Heart right ventricle (tissue), 16 donors: ENCODE results near the gene RUFY3. TPM values are rescaled to one million over a fixed set of nuclear protein-coding genes. Genes with fewer than 3 reads are reported as not detected.

ENCODE experiments used
- ATAC-seq, 8 donors: fragments of 200-7000 bp; cut with Tn5 transposase; one replicate each; pipeline ENCODE4 v1.9.1; 2020; ENCODE audit warnings: mild to moderate bottlenecking in 8 of 8, moderate library complexity in 8 of 8, moderate number of reproducible peaks in 1 of 8
- DNase-seq, 2 donors: peaks; one replicate each; pipeline ENCODE4 v3.0.0-alpha.2; 2020
- H3K27ac ChIP-seq, 10 donors: fragments of 200-600 bp; sonication (generic) in 2 of 10; one replicate each; pipeline versions ENCODE4 v1.5.0 to v1.8.0; 2020 to 2022; ENCODE audit warnings: mild to moderate bottlenecking in 3 of 10
- H3K27me3 ChIP-seq, 7 donors: fragments of 200-600 bp; one replicate each; pipeline ENCODE4 v1.8.0; 2021 to 2022; ENCODE audit warnings: mild to moderate bottlenecking in 2 of 7
- H3K36me3 ChIP-seq, 9 donors: fragments of 200-600 bp; sonication (generic) in 1 of 9; one replicate each; pipeline versions ENCODE4 v1.5.0 to v1.8.0; 2020 to 2022; ENCODE audit warnings: mild to moderate bottlenecking in 2 of 9
- H3K4me1 ChIP-seq, 9 donors: fragments of 200-600 bp; sonication (generic) in 1 of 9; one replicate each; pipeline versions ENCODE4 v1.5.0 to v1.8.0; 2020 to 2022; ENCODE audit warnings: mild to moderate bottlenecking in 4 of 9
- H3K4me3 ChIP-seq, 10 donors: fragments of 200-600 bp; sonication (generic) in 2 of 10; one replicate each; pipeline versions ENCODE4 v1.5.0 to v1.8.0; 2020 to 2022; ENCODE audit warnings: mild to moderate bottlenecking in 7 of 10, moderate library complexity in 2 of 10
- H3K9me3 ChIP-seq, 11 donors: fragments of 200-600 bp in 10 of 11; sonication (generic) in 2 of 11; one replicate each; pipeline versions ENCODE4 v1.5.0 to v1.8.0; 2013 to 2022; ENCODE audit warnings: mild to moderate bottlenecking in 2 of 11, control low read depth in 1 of 11, moderate library complexity in 1 of 11
- CTCF ChIP-seq, 9 donors: fragments of 200-600 bp; sonication (generic) in 2 of 9; IDR thresholded peaks; one replicate each; pipeline versions ENCODE4 v1.5.0 to v1.8.0; 2021 to 2022; ENCODE audit warnings: antibody characterized with exemption in 9 of 9, mild to moderate bottlenecking in 5 of 9, moderate library complexity in 1 of 9
- WGBS, 2 donors: extraction: QIAGEN DNeasy Blood & Tissue Kit; methylation state at CpG; one replicate each; pipeline ENCODE4 v1.1.7; 2013; ENCODE audit warnings: inconsistent platforms in 1 of 2; 5-methylcytosine and 5-hydroxymethylcytosine counted together
- intact Hi-C, 10 donors: fragments of 100-400 bp; cut with DNase I; formaldehyde crosslinking; loops; one replicate each; pipeline versions ENCODE4 v1.11.1 to v1.14.2; 2022
- polyA plus RNA-seq, 2 donors: library from polyadenylated mRNA; stranded (reverse); fragments of 200-250 nt; gene quantifications; one replicate each; pipeline ENCODE4 v1.2.3, GENCODE V29; 2013
- total RNA-seq, 10 donors: library from RNA; stranded (reverse); fragmentation: NEBNext Ultra II Directional in 3 of 10; extraction: Animal tissue kit (Norgen Biotek cat#: 25700) in 3 of 10; gene quantifications; one replicate each; pipeline versions ENCODE4 v1.2.1 to v1.2.4, GENCODE V29; 2021 to 2023
- donor health status: Arrhythmogenic right ventricular cardiomyopathy.
- donor health status: ischemic (EF 13 %, LVEDD 7.1; RV severe dilation, severe dysfunction).
- donor health status: healthy with polysubstance abuse.
- donor health status: DM: no; HTN: yes; CAD: no.
- donor health status: DM: no; HTN: no; CAD: no.
- donor health status: ischemic (EF 25% LVEDD 6.9; RV normal size, moderate dysfunction).
- donor health status: ischemic (EF 25% LVEDD 5.7; RV mildly dilated, moderate dysfunction).
- donor health status: healthy.
- donor health status: DM: yes; HTN: yes; CAD: no.
- donor health status: Ischemic cardiomyopathy.
- donor health status: ischemic (EF 35%, LVEDD 5.7; RV mildly dilated, moderate dysfunction).
- donor health status: nonischemic (EF 11% LVEDD 7.7; RV severe dilation, severe dysfunction).
- donor health status: DM: yes; HTN: yes; CAD: no.
- donor health status: PGD.
- donor health status: ischemic (EF 29% LVEDD 5.4; RV normal size, mild dysfunction).
- donor health status: nonischemic (EF 23%, LVEDD 6.1; RV moderate dilation, normal function).

Gene RUFY3
- total and polyA plus RNA-seq, 12 donors, result 13.2 to 28.7 (median 21.7) TPM

- WGBS, 2 donors, result 88 to 89% methylated on average over 3 of the region's 3 CpGs
Observed at GRCh38 chr4:70747874-70748273, 26.1 kb downstream of the RUFY3 start.

DNA sequence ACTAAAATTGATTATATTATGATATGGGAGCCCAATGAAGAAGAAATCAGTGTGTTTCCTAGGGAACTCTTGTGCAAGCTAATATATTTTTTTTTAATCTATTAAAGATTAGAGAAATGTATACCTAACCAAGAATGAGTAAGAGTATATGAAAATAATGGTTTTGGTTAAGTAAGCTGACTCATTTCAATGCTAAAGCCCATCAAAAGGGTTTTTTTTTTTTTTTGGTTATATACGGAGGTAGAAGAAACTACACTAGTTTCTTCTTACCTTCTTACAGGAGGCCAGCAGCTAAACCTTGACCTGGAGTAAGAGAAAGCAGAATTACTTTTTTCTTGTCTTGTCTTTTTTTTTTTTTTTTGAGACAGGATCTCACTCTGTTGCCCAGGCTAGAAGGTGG is 27.5 kb downstream of the RUFY3 start:
- Histone ChIP-seq H3K9me3 (no peaks in the 10 kb centered on the region), H3K36me3 (peaks cover 0 to 9% (median 0%) of the 10 kb centered on the region in 9 donors), H3K27me3 (no peaks in the 10 kb centered on the region), H3K27ac (no peak overlapping the region), H3K4me1 (peaks cover 0 to 38% (median 0%) of the 10 kb centered on the region in 9 donors), H3K4me3 (no peak overlapping the region)
- ATAC-seq (no peak), DNase-seq (no peak)
- TF ChIP-seq CTCF (IDR thresholded peaks at IDR 0.05), result no peak
- intact Hi-C loops, result no loop called here
- 86 to 95% methylated on average over 1 of the region's 1 CpG for WGBS, 2 donors

More at GRCh38 chr4:70747874-70748273, 26.1 kb downstream of the RUFY3 start:
- H3K27me3 ChIP-seq, result no peaks in the 10 kb centered on the region
- intact Hi-C loops, result no loop called here
- H3K4me1 ChIP-seq, result peaks cover 0 to 33% (median 0%) of the 10 kb centered on the region in 9 donors
- ATAC-seq (no peak), DNase-seq (no peak)
- H3K27ac ChIP-seq, result no peak overlapping the region
- peaks cover 0 to 8% (median 0%) of the 10 kb centered on the region in 9 donors for H3K36me3 ChIP-seq
- no peak overlapping the region for H3K4me3 ChIP-seq
- H3K9me3 ChIP-seq, result no peaks in the 10 kb centered on the region
- TF ChIP-seq CTCF (IDR thresholded peaks at IDR 0.05), result no peak

DNA sequence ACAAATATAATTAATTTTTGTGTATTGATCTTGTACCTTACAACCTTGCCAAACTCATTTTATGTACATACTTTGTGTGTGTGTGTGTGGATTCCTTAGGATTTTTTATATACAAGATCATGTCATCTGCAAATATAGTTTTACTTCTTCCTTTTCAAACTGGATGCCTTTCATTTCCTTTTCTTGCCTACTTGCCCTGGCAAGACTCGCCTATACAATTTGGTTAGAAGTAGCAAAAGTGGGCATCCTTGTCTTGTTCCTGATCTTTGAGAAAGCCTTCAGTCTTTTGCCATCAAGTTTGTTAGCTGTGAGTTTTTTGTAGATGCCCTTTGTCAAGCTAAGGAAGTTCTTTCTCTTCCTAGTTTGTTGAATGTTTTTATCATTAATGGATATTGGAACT is 30.5 kb downstream of the RUFY3 start:
- Histone ChIP-seq H3K36me3 (peaks cover 0 to 12% (median 0%) of the 10 kb centered on the region in 9 donors), H3K27ac (no peak overlapping the region), H3K9me3 (no peaks in the 10 kb centered on the region), H3K27me3 (no peaks in the 10 kb centered on the region), H3K4me3 (no peak overlapping the region), H3K4me1 (peaks cover 0 to 38% (median 0%) of the 10 kb centered on the region in 9 donors)
- no peak for DNase-seq
- ATAC-seq, result no peak
- no peak for TF ChIP-seq CTCF (IDR thresholded peaks at IDR 0.05)
- WGBS, 2 donors, result 59 to 90% methylated on average over 1 of the region's 1 CpG
- intact Hi-C loops, result no loop called here

- no peak for ATAC-seq
- H3K36me3 ChIP-seq, result peaks cover 0 to 12% (median 0%) of the 10 kb centered on the region in 9 donors
- TF ChIP-seq CTCF (IDR thresholded peaks at IDR 0.05), result no peak
Observed at GRCh38 chr4:70753630-70754029, 31.9 kb downstream of the RUFY3 start.

More at GRCh38 chr4:70753630-70754029, 31.9 kb downstream of the RUFY3 start:
- no peaks in the 10 kb centered on the region for H3K27me3 ChIP-seq
- H3K4me3 ChIP-seq, result no peak overlapping the region
- DNase-seq, result no peak
- intact Hi-C loops, result no loop called here
- peaks cover 0 to 27% (median 2%) of the 10 kb centered on the region in 9 donors for H3K4me1 ChIP-seq
- H3K9me3 ChIP-seq, result no peaks in the 10 kb centered on the region
- H3K27ac ChIP-seq, result no peak overlapping the region
